Measurements from ENCODE around the gene TRNP1. TPM values are rescaled to one million over a fixed set of nuclear protein-coding genes. Genes with fewer than 3 reads are reported as not detected.

The TRNP1 gene
- total RNA-seq, 1 experiment from 2014 or later, result 27.0 TPM

DNA sequence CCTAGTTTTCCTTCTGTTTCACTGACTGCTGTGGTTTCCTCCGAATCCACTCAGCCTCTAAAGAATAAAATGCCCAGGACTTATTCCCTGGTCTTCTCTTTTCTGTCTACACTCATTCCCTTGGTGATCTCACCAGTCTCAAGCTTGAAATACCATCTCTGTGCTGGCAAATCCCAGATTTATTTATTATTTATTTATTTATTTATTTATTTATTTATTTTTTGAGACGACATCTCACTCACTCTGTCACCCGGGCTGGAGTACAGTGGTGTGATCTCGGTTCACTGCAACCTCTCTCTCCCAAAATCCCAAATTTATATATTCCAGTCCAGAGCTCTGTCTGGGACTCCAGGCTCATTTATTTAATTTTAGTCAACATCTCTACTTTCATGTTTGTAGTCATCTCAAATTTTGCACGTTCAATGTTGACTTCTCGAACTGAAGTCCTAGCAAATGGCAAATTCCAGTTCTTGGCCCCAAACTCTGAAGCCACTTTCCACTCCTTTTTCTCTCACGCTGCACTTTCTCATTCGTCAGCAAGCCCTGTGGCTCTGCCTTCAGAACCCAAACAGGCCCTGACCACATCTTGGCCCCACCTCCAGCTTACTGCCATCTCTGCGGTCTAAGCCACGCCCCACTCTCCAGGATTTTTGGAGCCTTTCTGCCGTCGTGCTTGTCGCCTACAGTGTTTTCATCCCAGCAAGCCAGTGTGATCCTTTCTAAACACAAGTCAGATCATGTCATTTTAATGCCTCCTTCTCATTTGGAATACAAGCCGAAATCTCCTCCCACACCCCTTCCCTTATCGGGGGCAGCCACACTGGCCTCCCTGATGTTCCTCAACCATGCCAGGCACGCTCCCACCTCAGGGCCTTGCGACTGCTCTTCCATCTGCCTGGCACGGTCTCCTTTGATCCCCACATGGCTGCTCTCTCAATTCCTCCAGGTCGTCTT, 33.4 kb downstream of the TRNP1 start:
- peak; percentile 75 for DNase-seq (ENCODE audit: low read depth)

GRCh38 chr1:27027575-27028250, 34.2 kb downstream of the TRNP1 start:
- no peak for DNase-seq (ENCODE audit: low read depth)

GRCh38 chr1:27029517-27029916, 36.0 kb downstream of the TRNP1 start:
- DNase-seq (ENCODE audit: low read depth), result no peak

- no peak for DNase-seq (ENCODE audit: low read depth)
Measured at GRCh38 chr1:27031235-27032118, 38.0 kb downstream of the TRNP1 start.

DNA sequence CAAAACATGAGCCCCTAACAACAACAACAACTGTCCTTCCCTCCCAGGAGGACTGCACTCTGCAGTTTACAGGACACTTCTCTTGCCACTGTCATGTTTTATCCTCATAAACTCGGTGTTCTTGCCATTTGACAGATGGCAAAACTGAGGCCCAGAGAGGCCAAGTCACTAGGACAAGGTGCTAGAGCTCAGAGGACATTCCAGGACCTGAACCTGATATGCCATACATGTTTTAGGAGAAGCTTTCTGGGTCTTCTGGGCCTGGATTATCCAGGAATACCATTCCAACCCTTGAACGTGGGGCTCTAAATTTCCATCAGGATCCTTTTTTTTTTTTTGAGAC, 38.6 kb downstream of the TRNP1 start:
- DNase-seq (ENCODE audit: low read depth), result no peak

- DNase-seq (ENCODE audit: low read depth), result no peak
Measured at GRCh38 chr1:27033043-27033746, 39.7 kb downstream of the TRNP1 start.

- no peak for DNase-seq (ENCODE audit: low read depth)
Measured at GRCh38 chr1:27035344-27035743, 41.9 kb downstream of the TRNP1 start.

DNA sequence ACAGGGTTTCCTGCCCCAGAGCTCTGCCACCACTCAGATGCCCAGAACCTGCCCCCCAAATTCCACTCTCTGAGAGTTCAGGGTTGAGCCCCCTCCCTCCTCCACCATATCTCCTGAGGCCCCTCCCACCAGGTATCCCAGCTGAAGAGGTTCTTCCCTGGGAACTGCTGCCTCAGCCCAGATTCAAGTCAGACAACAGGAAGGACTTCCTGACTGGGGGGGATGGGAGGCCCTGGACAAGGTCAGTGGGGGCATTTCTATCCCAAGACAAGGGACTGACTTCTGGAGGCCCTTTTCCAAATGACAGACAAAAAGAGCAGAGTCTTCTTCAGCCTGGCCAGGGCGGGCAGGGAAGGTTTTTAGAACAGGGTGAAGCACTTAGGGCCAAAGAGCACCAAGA, 43.2 kb downstream of the TRNP1 start:
- DNase-seq (ENCODE audit: low read depth), result no peak

DNA sequence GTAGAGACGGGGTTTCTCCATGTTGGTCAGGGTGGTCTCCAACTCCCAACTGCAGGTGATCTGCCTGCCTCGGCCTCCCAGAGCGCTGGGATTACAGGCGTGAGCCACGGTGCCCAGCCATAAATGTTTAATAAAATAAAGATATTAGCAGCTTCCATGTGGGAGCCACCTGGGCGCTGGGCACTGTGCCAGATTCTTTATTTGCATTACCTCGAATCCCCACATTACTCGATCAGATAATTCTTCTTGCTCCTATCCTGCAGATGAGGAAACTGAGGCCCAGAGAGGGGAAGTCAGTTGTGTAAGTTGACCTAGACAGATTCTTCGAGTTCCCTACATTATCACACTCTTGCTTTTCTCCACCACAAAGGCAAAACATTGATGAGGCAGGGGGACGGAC, 44.0 kb downstream of the TRNP1 start:
- no peak for DNase-seq (ENCODE audit: low read depth)

DNA sequence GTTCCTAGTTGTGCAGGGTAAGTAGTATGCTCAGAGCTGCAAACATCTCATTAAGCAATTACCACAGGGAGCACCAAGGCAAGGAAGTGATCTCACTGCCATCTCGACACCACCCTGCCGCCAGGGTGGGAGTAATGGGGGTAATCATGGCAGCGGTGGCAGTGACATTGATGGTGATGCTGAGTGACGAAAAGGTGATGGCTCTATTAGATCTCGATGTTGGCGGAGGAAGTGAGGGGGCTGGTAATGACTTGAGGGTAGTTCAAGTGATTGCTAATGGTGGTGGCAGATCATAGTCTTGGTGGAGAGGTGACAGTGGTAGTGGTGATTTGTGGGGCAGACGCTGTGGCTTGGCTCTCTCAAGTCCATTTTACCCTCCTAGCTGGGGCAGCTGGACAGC, 44.5 kb downstream of the TRNP1 start:
- no peak for DNase-seq (ENCODE audit: low read depth)

GRCh38 chr1:27042670-27043069, 49.2 kb downstream of the TRNP1 start:
- no peak for DNase-seq (ENCODE audit: low read depth)

DNA sequence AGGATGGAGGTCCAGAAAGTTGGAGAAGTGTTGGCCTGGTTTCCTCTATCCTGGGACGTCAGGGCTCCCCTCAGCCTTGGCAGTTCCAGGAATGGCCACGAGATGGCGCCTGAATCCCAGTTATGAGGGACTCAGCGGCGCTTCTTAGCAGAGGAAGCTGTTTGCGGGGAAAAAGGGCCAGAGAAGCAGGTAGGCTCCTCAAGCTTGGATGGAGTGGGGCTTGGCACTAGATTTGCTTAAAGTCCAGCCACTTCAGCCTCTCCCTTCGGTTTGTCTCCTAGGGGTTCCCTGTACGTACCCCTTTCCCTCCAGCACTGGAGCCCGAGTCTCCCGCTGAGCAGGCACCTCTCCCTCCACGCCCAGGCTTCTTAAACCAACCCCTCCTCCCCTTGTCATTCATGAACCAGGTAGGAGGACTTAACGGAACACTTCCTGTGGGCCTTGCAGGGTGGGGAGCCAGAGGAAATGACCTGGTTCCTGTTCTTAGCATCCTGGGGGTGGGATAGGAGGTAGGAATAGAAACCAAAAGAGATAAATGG, 51.2 kb downstream of the TRNP1 start:
- peak; percentile 66 for DNase-seq (ENCODE audit: low read depth)

- DNase-seq (ENCODE audit: low read depth), result peak; percentile 61
Measured at GRCh38 chr1:27045973-27046558, 52.6 kb downstream of the TRNP1 start.

- no peak for DNase-seq (ENCODE audit: low read depth)
Measured at GRCh38 chr1:27047914-27048313, 54.4 kb downstream of the TRNP1 start.

GRCh38 chr1:27049100-27049499, 55.6 kb downstream of the TRNP1 start:
- no peak for DNase-seq (ENCODE audit: low read depth)

- peak; percentile 35 for DNase-seq (ENCODE audit: low read depth)
Measured at GRCh38 chr1:27049607-27050006, 56.1 kb downstream of the TRNP1 start.

Data from LHCN-M2 (cell line).